CD4-positive, alpha-beta T cell treated with Interleukin-4 for 4 hours (primary cell): ENCODE measurements around the gene NPTXR.

Source experiments
- DNase-seq: peaks from one replicate; pipeline ENCODE4 v3.0.0-alpha.2; 2020

Gene NPTXR

GRCh38 chr22:38793317-38793716 is 50.5 kb downstream of the NPTXR start:
- no peak for DNase-seq

- DNase-seq: peak; percentile 34
These were observed 51.0 kb downstream of the NPTXR start for GRCh38 chr22:38792833-38793232.

DNA sequence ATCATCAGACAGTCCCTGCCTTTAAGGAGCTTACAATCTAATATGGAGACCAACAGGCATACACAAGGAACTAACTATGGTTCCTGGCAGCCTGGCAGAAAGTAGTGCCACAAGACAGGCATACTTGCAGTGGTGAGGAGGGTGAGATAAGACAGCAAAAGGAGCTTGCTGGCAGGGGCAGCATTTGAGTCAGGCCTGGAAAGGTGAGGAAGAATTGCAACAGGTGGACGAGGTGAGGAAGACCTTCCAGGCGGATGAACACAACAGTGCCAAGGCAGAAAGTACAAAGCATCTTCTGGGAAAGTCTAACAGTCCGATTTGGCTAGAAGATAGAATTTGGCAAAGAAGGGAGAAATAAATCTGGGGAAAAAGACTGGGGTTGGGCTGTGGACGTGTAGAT is 54.2 kb downstream of the NPTXR start:
- no peak for DNase-seq

- DNase-seq: no peak
These were observed 55.0 kb downstream of the NPTXR start for GRCh38 chr22:38788846-38789245.

- no peak for DNase-seq
These were observed 55.6 kb downstream of the NPTXR start for GRCh38 chr22:38788021-38788816.

DNA sequence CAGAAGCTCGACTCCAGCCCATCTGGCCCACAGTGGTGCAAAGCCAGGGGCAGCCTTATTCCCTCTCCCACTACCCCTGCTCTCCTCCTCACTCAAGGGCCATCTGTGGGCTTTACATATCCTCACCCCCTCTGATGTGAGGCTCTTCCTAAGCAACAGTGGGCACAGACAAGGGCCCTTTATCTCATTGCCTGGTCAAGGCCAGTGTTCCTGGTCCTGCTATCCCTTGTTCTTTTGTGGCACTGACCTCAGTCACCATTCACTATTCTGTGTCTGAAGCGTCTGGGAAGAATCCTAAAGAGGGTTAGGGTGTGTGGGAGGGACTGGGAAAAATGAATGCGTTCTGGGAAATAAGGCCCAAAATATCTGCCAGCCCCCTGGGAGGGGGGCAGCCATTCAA is 57.2 kb downstream of the NPTXR start:
- no peak for DNase-seq

GRCh38 chr22:38784856-38785255 is 59.0 kb downstream of the NPTXR start:
- DNase-seq: no peak

- DNase-seq: no peak
These were observed 59.8 kb downstream of the NPTXR start for GRCh38 chr22:38784035-38784434.

DNA sequence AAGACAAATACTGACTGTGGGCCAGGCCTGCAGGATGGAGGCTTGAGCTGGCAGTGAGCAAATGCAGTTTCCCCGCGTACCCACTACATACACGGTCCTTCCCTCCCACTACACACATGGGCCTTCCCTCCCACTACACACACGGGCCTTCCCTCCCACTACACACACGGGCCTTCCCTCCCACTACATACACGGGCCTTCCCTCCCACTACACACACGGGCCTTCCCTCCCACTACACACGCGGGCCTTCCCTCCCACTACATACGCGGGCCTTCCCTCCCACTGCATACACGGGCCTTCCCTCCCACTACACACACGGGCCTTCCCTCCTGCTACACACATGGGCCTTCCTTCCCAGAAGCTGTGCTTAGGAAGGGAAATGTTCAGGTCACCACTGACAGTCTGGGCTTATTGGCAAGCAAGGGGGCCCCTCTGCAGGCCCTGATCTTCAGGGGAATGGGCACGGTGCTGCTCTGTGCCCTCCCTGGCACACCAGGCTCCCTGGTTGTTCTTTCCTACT is 60.7 kb downstream of the NPTXR start:
- no peak for DNase-seq

GRCh38 chr22:38782402-38783094 is 61.3 kb downstream of the NPTXR start:
- no peak for DNase-seq

- DNase-seq: no peak
These were observed 62.8 kb downstream of the NPTXR start for GRCh38 chr22:38781033-38781432.

DNA sequence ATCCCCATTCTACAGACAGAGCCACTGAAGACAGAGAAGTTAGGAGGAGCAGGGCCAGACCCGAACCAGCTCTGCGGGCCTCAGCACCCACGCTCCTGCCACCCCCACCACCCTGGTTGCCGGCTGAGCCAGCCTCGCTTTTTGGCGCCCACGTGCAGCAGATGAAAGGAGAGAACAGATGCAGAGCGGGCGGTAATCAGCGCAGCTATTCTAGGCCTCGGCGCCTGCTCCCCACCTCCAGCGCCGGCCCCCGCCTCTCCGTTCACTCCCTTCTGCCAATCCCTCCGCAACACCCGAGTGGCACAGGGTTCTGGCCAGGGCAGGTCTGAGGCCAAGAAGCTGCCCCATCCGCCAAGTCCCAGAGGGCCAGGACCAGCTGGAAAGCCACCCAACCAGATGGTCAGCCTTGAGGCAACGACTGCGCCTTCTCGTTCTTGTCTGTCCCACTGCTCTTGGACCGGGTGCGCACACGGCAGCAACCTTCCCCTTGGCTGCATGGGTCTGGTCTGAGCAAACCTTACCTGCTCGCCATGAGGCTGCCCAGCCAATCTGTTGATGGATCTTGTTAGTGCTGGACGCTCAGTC is 66.6 kb downstream of the NPTXR start:
- DNase-seq: no peak

- no peak for DNase-seq
These were observed 67.7 kb downstream of the NPTXR start for GRCh38 chr22:38776086-38776485.

GRCh38 chr22:38775656-38776055 is 68.2 kb downstream of the NPTXR start:
- no peak for DNase-seq

DNA sequence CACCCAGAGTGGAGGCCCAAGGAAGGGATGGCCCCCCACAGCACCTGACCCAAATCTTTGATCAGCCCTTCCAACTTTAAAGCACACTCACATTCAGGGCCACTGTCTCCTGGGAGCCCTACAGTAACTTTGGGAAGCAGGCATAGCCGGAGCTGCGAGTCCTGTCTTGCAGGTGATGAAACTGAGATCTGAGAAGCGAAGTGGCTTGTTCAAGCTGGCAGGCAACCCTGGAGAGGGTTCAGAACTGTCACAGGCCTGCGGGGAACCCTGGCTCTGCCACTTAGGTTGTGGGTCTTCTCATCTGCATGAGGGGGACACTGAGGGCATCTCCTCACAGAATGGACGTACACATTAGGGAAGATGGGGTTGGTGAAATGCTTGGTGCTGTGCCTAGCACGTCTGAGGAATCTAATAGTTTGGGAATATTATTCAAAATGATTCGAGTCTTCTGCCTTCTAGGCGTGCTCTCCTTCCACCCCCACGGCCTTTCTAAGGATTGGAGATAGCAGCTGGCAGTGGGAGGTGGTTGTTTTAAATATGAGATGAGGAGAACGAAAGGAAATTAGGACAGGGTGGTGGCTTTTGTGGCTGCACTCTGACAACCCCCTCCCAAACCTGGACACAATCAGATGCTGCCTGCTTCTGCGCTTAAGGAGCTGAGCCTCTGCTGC is 69.2 kb downstream of the NPTXR start:
- DNase-seq: no peak

- no peak for DNase-seq
These were observed 70.4 kb downstream of the NPTXR start for GRCh38 chr22:38773363-38773946.

- DNase-seq: no peak
These were observed 71.3 kb downstream of the NPTXR start for GRCh38 chr22:38772623-38772873.

- no peak for DNase-seq
These were observed 73.4 kb downstream of the NPTXR start for GRCh38 chr22:38770257-38770949.
